MM.1S (cell line): ENCODE results near the gene LATS2.

Experiments
- CTCF ChIP-seq: fragments of 300-600 bp; sonication (generic); IDR thresholded peaks from 2 replicates; pipeline ENCODE4 v1.5.1; 2016; ENCODE audit warnings: antibody characterized with exemption, low read length, mixed read lengths
- EZH2 ChIP-seq: fragments of 300-600 bp; sonication (generic); optimal IDR thresholded peaks from 2 replicates; pipeline ENCODE3; 2017; ENCODE audit warnings: low read depth, mild to moderate bottlenecking, antibody characterized with exemption, low read length, mixed read lengths
- EZH2phosphoT487 ChIP-seq: fragments of 300-600 bp; sonication (generic); IDR thresholded peaks from 2 replicates; pipeline ENCODE4 v1.6.1; 2018; ENCODE audit warnings: antibody characterized with exemption, low read length

GRCh38 chr13:21011378-21011777 is 50.0 kb downstream of the LATS2 start:
- no peak for TF ChIP-seq EZH2
- TF ChIP-seq CTCF = no peak
- no peak for TF ChIP-seq EZH2phosphoT487
